GM12873 (cell line): ENCODE measurements around the gene SOX6.

Experiments
- TF ChIP-seq, protein P1 (sequence below): IDR thresholded peaks from 2 replicates; pipeline ENCODE4 v1.5.1; 2012; ENCODE audit warnings: low read depth, mild to moderate bottlenecking, moderate library complexity, low read length, control low read depth; ENCODE audit not compliant: insufficient read depth; ENCODE audit errors: missing control alignments

The SOX6 gene

DNA sequence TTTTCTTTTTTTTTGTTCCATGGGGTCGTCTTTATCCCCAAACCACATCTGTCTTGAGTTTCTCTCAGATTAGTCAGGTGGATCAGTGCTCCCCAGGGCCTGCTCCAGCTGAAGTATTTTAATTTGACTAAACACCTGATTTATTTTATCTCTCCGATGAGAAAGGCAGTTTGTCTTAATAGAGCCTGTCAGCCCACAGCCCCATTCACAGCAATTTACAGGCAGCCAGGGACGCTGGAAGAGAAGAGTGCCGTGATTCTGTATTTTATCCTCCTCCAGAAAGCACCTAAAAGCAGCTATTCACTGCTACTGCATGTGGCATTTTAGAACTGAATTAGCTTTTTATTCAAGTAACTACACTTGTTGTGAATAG, 164.5 kb downstream of the SOX6 start:
- TF ChIP-seq, protein P1, sequence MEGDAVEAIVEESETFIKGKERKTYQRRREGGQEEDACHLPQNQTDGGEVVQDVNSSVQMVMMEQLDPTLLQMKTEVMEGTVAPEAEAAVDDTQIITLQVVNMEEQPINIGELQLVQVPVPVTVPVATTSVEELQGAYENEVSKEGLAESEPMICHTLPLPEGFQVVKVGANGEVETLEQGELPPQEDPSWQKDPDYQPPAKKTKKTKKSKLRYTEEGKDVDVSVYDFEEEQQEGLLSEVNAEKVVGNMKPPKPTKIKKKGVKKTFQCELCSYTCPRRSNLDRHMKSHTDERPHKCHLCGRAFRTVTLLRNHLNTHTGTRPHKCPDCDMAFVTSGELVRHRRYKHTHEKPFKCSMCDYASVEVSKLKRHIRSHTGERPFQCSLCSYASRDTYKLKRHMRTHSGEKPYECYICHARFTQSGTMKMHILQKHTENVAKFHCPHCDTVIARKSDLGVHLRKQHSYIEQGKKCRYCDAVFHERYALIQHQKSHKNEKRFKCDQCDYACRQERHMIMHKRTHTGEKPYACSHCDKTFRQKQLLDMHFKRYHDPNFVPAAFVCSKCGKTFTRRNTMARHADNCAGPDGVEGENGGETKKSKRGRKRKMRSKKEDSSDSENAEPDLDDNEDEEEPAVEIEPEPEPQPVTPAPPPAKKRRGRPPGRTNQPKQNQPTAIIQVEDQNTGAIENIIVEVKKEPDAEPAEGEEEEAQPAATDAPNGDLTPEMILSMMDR, result no peak

DNA sequence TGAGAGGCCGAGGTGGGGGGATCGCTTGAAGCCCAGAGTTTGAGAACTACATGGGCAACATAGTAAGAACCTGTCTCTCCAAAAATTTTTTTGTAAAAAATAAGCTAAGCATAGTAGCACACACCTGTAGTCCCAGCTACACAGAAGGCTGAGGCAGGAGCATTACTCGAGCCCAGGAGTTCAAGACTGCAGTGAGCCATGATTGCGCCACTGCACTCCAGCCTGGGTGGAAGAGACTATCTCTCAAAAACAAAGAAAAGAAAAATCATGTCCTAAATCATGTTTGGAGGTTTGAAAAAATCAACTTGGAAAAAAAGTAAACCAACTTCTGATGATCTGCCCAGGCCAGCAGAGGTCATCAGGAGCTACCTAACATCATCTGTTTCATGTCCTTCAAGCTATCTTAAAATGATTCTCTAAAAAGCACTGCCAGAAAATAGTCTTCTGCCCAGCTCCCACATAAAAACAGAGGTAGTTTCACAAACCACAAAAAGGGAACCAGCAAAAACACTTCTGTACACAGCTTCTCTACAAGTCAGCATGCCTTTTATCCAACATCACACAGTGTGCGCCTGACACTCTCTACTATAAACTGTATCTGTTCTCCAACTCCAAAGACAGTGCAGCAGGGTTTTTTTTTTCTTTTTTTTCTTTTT, 165.0 kb downstream of the SOX6 start:
- TF ChIP-seq, protein P1, result no peak

DNA sequence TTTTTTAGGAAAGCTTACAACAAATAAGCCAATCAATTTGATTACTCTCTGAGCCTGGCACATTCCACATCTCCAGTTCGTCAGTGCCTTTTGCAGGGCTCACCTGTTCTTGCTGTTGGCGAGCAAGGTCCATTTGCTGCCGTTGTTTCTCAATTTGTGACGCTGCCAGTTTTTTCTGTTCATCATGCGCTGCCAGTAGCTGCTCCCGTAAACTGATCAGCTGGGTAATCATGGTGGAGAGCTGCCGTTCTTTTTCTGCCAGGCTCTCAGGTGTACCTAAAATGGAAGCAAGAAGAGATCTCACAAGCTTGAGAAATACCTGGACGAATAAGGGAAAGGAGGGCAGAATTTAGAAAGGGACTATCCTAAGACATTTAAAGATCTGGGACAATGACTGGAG, 169.7 kb downstream of the SOX6 start:
- TF ChIP-seq, protein P1, result no peak

DNA sequence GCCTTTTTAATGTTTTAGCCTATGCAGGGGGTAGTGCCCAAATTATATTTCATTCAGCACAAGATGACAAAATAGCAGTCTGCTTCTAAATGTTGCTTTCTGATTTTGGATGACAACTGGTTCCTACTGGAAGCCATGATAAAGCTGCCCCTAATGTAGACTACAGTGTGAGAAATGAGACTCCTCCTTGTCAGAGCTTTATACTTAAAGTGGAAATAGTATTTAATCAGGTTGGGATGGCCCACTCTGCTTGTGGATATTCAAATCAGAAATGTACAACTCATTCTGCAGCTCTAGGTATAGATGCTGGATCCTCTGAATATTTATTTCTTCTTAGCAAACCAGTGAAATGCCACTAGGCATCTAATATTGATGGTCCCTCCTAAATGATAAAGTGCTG, 171.3 kb downstream of the SOX6 start:
- TF ChIP-seq, protein P1, result no peak

DNA sequence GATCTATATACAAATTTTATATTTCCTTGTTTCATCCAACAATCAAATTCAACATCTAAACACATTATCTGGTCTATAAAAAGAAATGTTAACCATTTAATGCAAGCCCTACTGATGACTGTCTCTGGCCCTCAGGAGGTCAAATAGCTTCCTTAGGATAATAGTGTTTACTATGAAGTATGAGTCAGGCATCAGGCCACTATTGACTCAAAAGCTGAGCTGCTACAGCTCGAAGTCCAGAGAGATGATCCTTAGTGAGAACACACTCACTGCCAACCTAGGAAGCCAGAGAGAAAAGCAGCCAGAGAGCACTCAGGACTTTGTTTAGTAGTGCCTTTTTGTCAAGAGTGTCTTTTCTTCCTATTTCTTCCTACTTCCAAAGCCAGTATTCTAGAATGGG, 171.8 kb downstream of the SOX6 start:
- TF ChIP-seq, protein P1, result no peak

DNA sequence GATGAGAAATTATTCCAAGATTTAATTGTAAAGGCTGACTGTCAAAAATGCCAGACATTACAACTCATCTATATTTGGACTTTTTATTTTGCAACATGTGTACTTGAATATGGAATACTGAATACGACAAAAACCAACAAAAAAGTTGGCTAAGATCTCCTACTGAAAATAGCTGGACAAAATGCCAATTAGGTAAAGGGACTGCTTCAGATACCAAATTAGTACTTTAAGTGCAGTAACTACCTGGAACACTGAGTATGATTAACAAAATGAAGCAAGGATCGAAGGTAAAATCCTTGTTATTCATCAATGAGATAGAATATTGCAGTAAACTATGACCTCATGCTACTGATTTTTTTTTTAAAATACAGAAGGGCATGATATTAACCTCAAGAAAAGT, 173.8 kb downstream of the SOX6 start:
- TF ChIP-seq, protein P1, result no peak

DNA sequence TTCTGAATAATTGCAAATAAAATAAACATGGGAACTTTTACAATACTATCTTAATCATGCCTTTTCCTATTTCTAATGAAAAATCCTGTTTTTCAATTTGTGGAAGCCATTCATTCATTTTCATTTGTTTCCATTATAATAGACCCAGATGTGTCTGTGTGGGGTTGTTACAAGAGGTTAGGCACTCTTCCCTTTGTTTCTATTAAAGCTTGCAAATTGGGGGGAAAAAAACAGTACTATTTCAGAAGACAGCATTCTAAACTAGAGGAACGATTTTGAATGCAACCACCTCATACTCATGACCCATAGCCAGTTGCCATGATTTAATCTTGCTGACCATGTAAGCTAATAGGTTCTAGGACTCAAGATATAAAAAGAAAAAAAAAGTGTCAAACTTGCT, 175.5 kb downstream of the SOX6 start:
- TF ChIP-seq, protein P1, result no peak

DNA sequence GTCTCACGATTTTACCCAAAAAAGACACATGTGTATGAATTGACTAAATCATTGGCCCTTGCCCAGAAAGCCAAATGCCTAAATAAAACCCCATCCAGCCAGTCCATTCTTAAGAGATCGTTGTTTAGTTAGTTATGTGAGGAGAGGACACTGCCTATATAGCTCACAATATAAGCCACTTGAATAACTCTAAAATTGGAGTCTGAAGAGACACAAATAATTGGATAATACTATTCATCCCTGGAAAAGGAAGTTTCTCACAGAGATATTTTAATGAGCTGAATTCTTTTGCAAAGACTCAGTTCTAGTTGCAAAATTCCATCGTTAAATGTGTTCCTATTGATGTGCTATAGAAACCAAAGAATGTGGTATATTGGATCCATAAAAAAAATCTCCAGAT, 176.7 kb downstream of the SOX6 start:
- TF ChIP-seq, protein P1, result no peak
